Astrocyte (in vitro differentiated cells and primary cell): ENCODE data around the gene NKX1-1. TPM values are rescaled to one million over a fixed set of nuclear protein-coding genes. Genes with fewer than 3 reads are reported as not detected.

Experiments used
- DNase-seq: peaks from one replicate; pipeline ENCODE4 v3.0.0-alpha.2; 2010; ENCODE audit warnings: low read depth
- FAIRE-seq: peaks from 2 replicates; lab custom pipeline; 2011; peaks lifted over from hg19 to GRCh38; lab: Jason Lieb, UNC
- H2AFZ ChIP-seq: 2 replicates; pipeline ENCODE4 v1.6.0; 2012; ENCODE audit warnings: low read depth, low read length, inconsistent platforms
- H3K27ac ChIP-seq: 2 replicates; pipeline ENCODE4 v1.5.1; 2011; ENCODE audit warnings: low read depth, low read length, inconsistent platforms
- H3K27me3 ChIP-seq: 2 replicates; pipeline ENCODE4 v1.6.0; 2011; ENCODE audit warnings: low read length, inconsistent platforms; ENCODE audit not compliant: insufficient read depth
- H3K36me3 ChIP-seq: 2 replicates; pipeline ENCODE4 v1.5.1; 2011; ENCODE audit warnings: low read length, inconsistent platforms; ENCODE audit not compliant: insufficient read depth
- H3K4me1 ChIP-seq: 2 replicates; pipeline ENCODE4 v1.5.1; 2011; ENCODE audit warnings: low read length, inconsistent platforms; ENCODE audit not compliant: insufficient read depth
- H3K4me2 ChIP-seq: 2 replicates; pipeline ENCODE4 v1.6.0; 2012; ENCODE audit warnings: low read length, inconsistent platforms
- H3K4me3 ChIP-seq: 2 replicates; pipeline ENCODE4 v1.5.1; 2011; ENCODE audit warnings: low read depth, mild to moderate bottlenecking, low read length, inconsistent platforms; ENCODE audit not compliant: insufficient read depth
- H3K79me2 ChIP-seq: 2 replicates; pipeline ENCODE4 v1.6.0; 2012; ENCODE audit warnings: mild to moderate bottlenecking, low read length, inconsistent platforms; ENCODE audit not compliant: insufficient read depth
- H3K9ac ChIP-seq: 2 replicates; pipeline ENCODE4 v1.6.0; 2012; ENCODE audit warnings: mild to moderate bottlenecking, low read length, inconsistent platforms
- H3K9me3 ChIP-seq: 2 replicates; pipeline ENCODE4 v1.5.1; 2012; ENCODE audit warnings: low read depth, mild to moderate bottlenecking, low read length, inconsistent platforms; ENCODE audit not compliant: insufficient read depth
- H4K20me1 ChIP-seq: 2 replicates; pipeline ENCODE4 v1.6.0; 2012; ENCODE audit warnings: low read length, inconsistent platforms; ENCODE audit not compliant: insufficient read depth
- H3K27ac Mint-ChIP-seq: one replicate; pipeline ENCODE4 v1.8.0; 2021; ENCODE audit warnings: mild to moderate bottlenecking, mixed read lengths; ENCODE audit not compliant: unreplicated experiment
- H3K27me3 Mint-ChIP-seq: one replicate; pipeline ENCODE4 v1.8.0; 2021; ENCODE audit warnings: low read depth, mixed read lengths; ENCODE audit not compliant: unreplicated experiment
- H3K36me3 Mint-ChIP-seq: one replicate; pipeline ENCODE4 v1.8.0; 2021; ENCODE audit warnings: low read depth, mixed read lengths; ENCODE audit not compliant: unreplicated experiment
- H3K4me1 Mint-ChIP-seq: one replicate; pipeline ENCODE4 v1.8.0; 2021; ENCODE audit warnings: low read depth, mixed read lengths; ENCODE audit not compliant: unreplicated experiment
- H3K4me3 Mint-ChIP-seq: one replicate; pipeline ENCODE4 v1.8.0; 2021; ENCODE audit warnings: mild to moderate bottlenecking, moderate library complexity, mixed read lengths; ENCODE audit not compliant: unreplicated experiment
- H3K9me3 Mint-ChIP-seq: one replicate; pipeline ENCODE4 v1.8.0; 2021; ENCODE audit warnings: mild to moderate bottlenecking, mixed read lengths; ENCODE audit not compliant: unreplicated experiment
- CTCF ChIP-seq: IDR thresholded peaks from 2 replicates; pipeline ENCODE4 v1.5.1; 2011; ENCODE audit warnings: low read depth, mild to moderate bottlenecking, inconsistent platforms, low read length, moderate library complexity; ENCODE audit not compliant: insufficient read depth
- EZH2 ChIP-seq: IDR thresholded peaks from 2 replicates; pipeline ENCODE4 v1.6.1; 2012; ENCODE audit warnings: mild to moderate bottlenecking, low read length, inconsistent platforms; ENCODE audit not compliant: insufficient read depth
- total RNA-seq: library from RNA; stranded (reverse); gene quantifications from 2 replicates; pipeline ENCODE4 v1.2.1, GENCODE V29; 2021

The NKX1-1 gene
- total RNA-seq, 1 donor from 2014 or later: not detected

GRCh38 chr4:1416948-1417260 lies 10.7 kb upstream of the NKX1-1 start:
- H3K4me3 Mint-ChIP-seq: no peak overlapping the region
- Histone ChIP-seq H3K4me1 (no peaks in the 10 kb centered on the region), H3K27me3 (peaks cover 24% of the 10 kb centered on the region), H3K79me2 (no peaks in the 10 kb centered on the region), H2AFZ (no peak overlapping the region), H4K20me1 (no peaks in the 10 kb centered on the region), H3K4me2 (no peak overlapping the region), H3K9ac (no peak overlapping the region), H3K4me3 (no peak overlapping the region), H3K9me3 (no peaks in the 10 kb centered on the region), H3K36me3 (no peaks in the 10 kb centered on the region), H3K27ac (no peak overlapping the region)
- H3K4me1 Mint-ChIP-seq: no peaks in the 10 kb centered on the region
- no peak for DNase-seq
- no peak overlapping the region for H3K27ac Mint-ChIP-seq
- H3K27me3 Mint-ChIP-seq: peaks cover 65% of the 10 kb centered on the region
- TF ChIP-seq EZH2: no peak
- TF ChIP-seq CTCF: no peak
- no peaks in the 10 kb centered on the region for H3K9me3 Mint-ChIP-seq
- H3K36me3 Mint-ChIP-seq: no peaks in the 10 kb centered on the region
- FAIRE-seq: no peak

GRCh38 chr4:1416051-1416947 lies 10.1 kb upstream of the NKX1-1 start:
- Histone ChIP-seq H3K4me2 (no peak overlapping the region), H2AFZ (no peak overlapping the region), H4K20me1 (peaks cover 2% of the 10 kb centered on the region), H3K79me2 (no peaks in the 10 kb centered on the region), H3K9me3 (no peaks in the 10 kb centered on the region), H3K4me3 (no peak overlapping the region), H3K4me1 (no peaks in the 10 kb centered on the region), H3K27ac (no peak overlapping the region), H3K9ac (no peak overlapping the region), H3K27me3 (peaks cover 23% of the 10 kb centered on the region), H3K36me3 (no peaks in the 10 kb centered on the region)
- TF ChIP-seq EZH2 (no peak), CTCF (no peak)
- no peaks in the 10 kb centered on the region for H3K36me3 Mint-ChIP-seq
- H3K4me3 Mint-ChIP-seq: no peak overlapping the region
- no peaks in the 10 kb centered on the region for H3K4me1 Mint-ChIP-seq
- peaks cover 66% of the 10 kb centered on the region for H3K27me3 Mint-ChIP-seq
- no peak overlapping the region for H3K27ac Mint-ChIP-seq
- DNase-seq (no peak), FAIRE-seq (no peak)
- H3K9me3 Mint-ChIP-seq: no peaks in the 10 kb centered on the region

GRCh38 chr4:1415681-1415981 lies 9.4 kb upstream of the NKX1-1 start:
- Histone ChIP-seq H3K36me3 (no peaks in the 10 kb centered on the region), H3K9ac (no peak overlapping the region), H3K4me2 (no peak overlapping the region), H3K79me2 (no peaks in the 10 kb centered on the region), H2AFZ (no peak overlapping the region), H3K4me3 (no peak overlapping the region), H3K9me3 (no peaks in the 10 kb centered on the region), H4K20me1 (peaks cover 8% of the 10 kb centered on the region), H3K27me3 (peaks cover 24% of the 10 kb centered on the region), H3K4me1 (no peaks in the 10 kb centered on the region), H3K27ac (no peak overlapping the region)
- TF ChIP-seq CTCF (no peak), EZH2 (no peak)
- no peaks in the 10 kb centered on the region for H3K36me3 Mint-ChIP-seq
- no peak overlapping the region for H3K4me3 Mint-ChIP-seq
- no peak for DNase-seq
- FAIRE-seq: no peak
- H3K9me3 Mint-ChIP-seq: no peaks in the 10 kb centered on the region
- H3K27ac Mint-ChIP-seq: no peak overlapping the region
- H3K27me3 Mint-ChIP-seq: peaks cover 67% of the 10 kb centered on the region
- H3K4me1 Mint-ChIP-seq: no peaks in the 10 kb centered on the region
